ENCODE results near the gene TMEM184B. TPM values are rescaled to one million over a fixed set of nuclear protein-coding genes. Genes with fewer than 3 reads are reported as not detected.
A peak's percentile ranks its signal among the peaks of the same experiment; 100 is the strongest.

TMEM184B gene
- total and polyA plus RNA-seq, 2 of the 8 experiments (the other 6 are each of a cell fraction or from before 2014, with no cell fraction given) = 41.6 to 81.0 TPM

GRCh38 chr22:38313384-38313955 lies 40.7 kb upstream of the TMEM184B start:
- peak overlapping the region; percentile 72; the same call in 1 of the 2 replicates for H2BK5ac ChIP-seq (ENCODE audit: low read depth, low read length)
- no peak overlapping the region for H3K23ac ChIP-seq (ENCODE audit: insufficient read length)
- 81% methylated on average over 11 of the region's 11 CpGs; no CpG with 5 or more reads in 1 of the 2 experiments for WGBS, 2 experiments (ENCODE audit: extremely low coverage in 1 of 2, insufficient coverage in 1 of 2, insufficient read length in 1 of 2, insufficient replicate concordance in 2 of 2, low coverage in 1 of 2, low lambda C conversion rate in 2 of 2, missing lambda C conversion rate in 1 of 2)
- H2AK5ac ChIP-seq (ENCODE audit: low read depth, low read length) = no peak overlapping the region
- no peak overlapping the region for H4K91ac ChIP-seq (replicated peaks; ENCODE audit: insufficient read length, low read length)
- H3K56ac ChIP-seq (replicated peaks; ENCODE audit: insufficient read length, low read depth, low read length) = no peak overlapping the region
- no peaks in the 10 kb centered on the region for H3K9me3 ChIP-seq (ENCODE audit: insufficient read depth in 2 of 2, low read depth in 1 of 2, low read length in 1 of 2)
- H3K27ac ChIP-seq (ENCODE audit: low read depth, low read length) = 0 out of 2 replicates have a peak overlapping the region, but pooled peaks have one; percentile 27
- no peak overlapping the region for H2BK12ac ChIP-seq (ENCODE audit: low read depth, low read length)
- peaks cover 50 to 63% of the 10 kb centered on the region in 2 experiments for H4K20me1 ChIP-seq (replicated peaks in 1 of 2; ENCODE audit: control insufficient read depth in 1 of 2, insufficient read depth in 2 of 2, low read length in 2 of 2)
- H3K9ac ChIP-seq (replicated peaks in 1 of 4; ENCODE audit: extremely low read depth in 1 of 4, low read depth in 3 of 4, low read length in 3 of 4) = peak overlapping the region in 2 of 4 experiments; percentile 13 to 22; a peak in 3 of 7 replicates
- H3K18ac ChIP-seq (ENCODE audit: extremely low read depth, low read length) = peak overlapping the region; percentile 75; the same call in 1 of the 2 replicates
- no peak overlapping the region for H4K8ac ChIP-seq (ENCODE audit: extremely low read depth, insufficient read depth, low read length)
- POLR2A ChIA-PET (ENCODE audit: partially characterized antibody) = interaction anchor here (0.9 to 7.6 kb wide), 12 partner anchors 8 to 84 kb away, joined by 3 to 77 read pairs (median 6); no protein-coding TSS in a partner anchor
- no peak overlapping the region for H2BK120ac ChIP-seq (replicated peaks; ENCODE audit: low read depth, low read length)
- FAIRE-seq = no peak
- no peak overlapping the region for H2BK20ac ChIP-seq (ENCODE audit: low read length)
- H3K79me2 ChIP-seq (ENCODE audit: control insufficient read depth in 1 of 2, insufficient read depth in 2 of 2, low read length in 2 of 2) = peaks cover 66 to 97% of the 10 kb centered on the region in 2 experiments
- peaks cover 14 to 40% (median 29%) of the 10 kb centered on the region in 4 experiments for H3K4me1 ChIP-seq (replicated peaks in 1 of 4; ENCODE audit: control insufficient read depth in 3 of 4, insufficient read depth in 4 of 4, low read length in 3 of 4)
- no peak overlapping the region for H3K4ac ChIP-seq (replicated peaks; ENCODE audit: insufficient read length, low read depth, low read length)
- H2BK15ac ChIP-seq (ENCODE audit: low read length) = no peak overlapping the region
- peaks cover 27% of the 10 kb centered on the region for H3K79me1 ChIP-seq (ENCODE audit: low read depth, low read length)
- peaks cover 16 to 56% (median 24%) of the 10 kb centered on the region in 4 experiments; a peak in 6 of 8 replicates for H3K36me3 ChIP-seq (ENCODE audit: control insufficient read depth in 2 of 4, insufficient read depth in 4 of 4, low read length in 3 of 4)
- H3K23me2 ChIP-seq (ENCODE audit: low read depth, low read length) = peaks cover 10% of the 10 kb centered on the region; the same call in 1 of the 2 replicates
- no peak overlapping the region for H4K5ac ChIP-seq (ENCODE audit: insufficient read length, low read depth, low read length)
- no peaks in the 10 kb centered on the region for H3K27me3 ChIP-seq (replicated peaks in 1 of 4; ENCODE audit: control insufficient read depth in 3 of 4, extremely low read depth in 1 of 4, insufficient read depth in 3 of 4, low read length in 3 of 4)
- no peak for DNase-seq (ENCODE audit: low read depth in 1 of 2, low spot score in 2 of 2)
- CTCF ChIA-PET (ENCODE audit: partially characterized antibody) = interaction anchor here (1.3 to 3.4 kb wide), 5 partner anchors 8 to 261 kb away, joined by 3 to 20 read pairs (median 6); no protein-coding TSS in a partner anchor
- H3K4me2 ChIP-seq (ENCODE audit: insufficient read depth in 1 of 2, low read depth in 2 of 2, low read length in 2 of 2) = peak overlapping the region; percentile 72 to 91; a peak in 2 of 4 replicates
- H2AFZ ChIP-seq (ENCODE audit: low read length) = no peak overlapping the region
- H3K4me3 ChIP-seq (ENCODE audit: extremely low read depth in 1 of 4, insufficient read depth in 2 of 4, low read depth in 3 of 4, low read length in 4 of 4) = peak overlapping the region in 1 of 4 experiments; percentile 94; a peak in 3 of 8 replicates
- no peak overlapping the region for H3K14ac ChIP-seq (ENCODE audit: insufficient read length)
- no peak for TF ChIP-seq POU5F1 (IDR thresholded peaks at IDR 0.05; ENCODE audit: low read depth, low read length)
- TF ChIP-seq BRCA1 (IDR thresholded peaks at IDR 0.05; ENCODE audit: low read depth, low read length) = no peak
- no peak for TF ChIP-seq RFX5 (IDR thresholded peaks at IDR 0.05; ENCODE audit: borderline replicate concordance, low read depth, low read length)
- TF ChIP-seq SRF (IDR thresholded peaks at IDR 0.05; ENCODE audit: low read depth, low read length) = no peak
- no peak for TF ChIP-seq YY1 (IDR thresholded peaks at IDR 0.05; ENCODE audit: low read depth, low read length)
- TF ChIP-seq E2F6 (IDR thresholded peaks at IDR 0.05) = no peak
- no peak for TF ChIP-seq TAF7 (optimal IDR thresholded peaks at IDR 0.05; ENCODE audit: borderline replicate concordance, low read depth, low read length)
- no peak for TF ChIP-seq FOSL1 (IDR thresholded peaks at IDR 0.05; ENCODE audit: insufficient read depth, low read depth, low read length)
- no peak for TF ChIP-seq CBX8 (IDR thresholded peaks at IDR 0.05; ENCODE audit: borderline replicate concordance, low read depth, low read length)
- no peak for TF ChIP-seq KDM1A (IDR thresholded peaks at IDR 0.05; ENCODE audit: borderline replicate concordance, low read length)
- TF ChIP-seq SIX5 (IDR thresholded peaks at IDR 0.05; ENCODE audit: low read depth, low read length) = no peak
- no peak for TF ChIP-seq BACH1 (IDR thresholded peaks at IDR 0.05; ENCODE audit: low read length)
